K562 (cell line): ENCODE measurements around the gene NELL1. TPM values are rescaled to one million over a fixed set of nuclear protein-coding genes. Genes with fewer than 3 reads are reported as not detected.

ENCODE experiments used
- ATAC-seq: fragments of 200-7000 bp; cut with Tn5 transposase; 3 replicates; pipeline ENCODE4 v1.9.1; 2020; ENCODE audit warnings: moderate library complexity
- BruUV-seq: library from RNA; stranded (reverse); fragments of 400-500 nt; replicated peaks from 2 replicates; lab custom pipeline; 2021; lab: Mats Ljungman, UMichigan
- CTCF ChIA-PET: fragments of 300-600 bp; formaldehyde crosslinking; extraction: SDS; loops from one replicate; lab custom pipeline; 2021; ENCODE audit warnings: low intra/inter-chr PET ratio; lab: Yijun Ruan, JAX
- POLR2A ChIA-PET: fragments of 300-600, 350-650 bp; sonication (Branson Sonifier 250); formaldehyde crosslinking; extraction: SDS; loops from one replicate; lab custom pipeline; 2021; ENCODE audit warnings: antibody characterized with exemption, inconsistent platforms; lab: Yijun Ruan, JAX
- DNase-seq, 4 experiments: peaks; one replicate each; pipeline versions ENCODE4 v3.0.0 to v3.0.0-alpha.2; 2011 to 2018; ENCODE audit warnings: low spot score in 3 of 4, mixed read lengths in 3 of 4; ENCODE audit errors: extremely low read depth in 1 of 4
- FAIRE-seq: peaks from 2 replicates; lab custom pipeline; 2011; peaks lifted over from hg19 to GRCh38; lab: Jason Lieb, UNC
- H2AFZ ChIP-seq: 2 replicates; pipeline ENCODE4 v1.6.0; 2011; ENCODE audit warnings: low read depth, low read length, control low read depth, inconsistent platforms
- H3K27ac ChIP-seq: fragments of 200-600 bp; 3 replicates; pipeline ENCODE4 v1.8.0; 2011; ENCODE audit warnings: low read depth, mild to moderate bottlenecking, control low read depth, inconsistent platforms, low read length, moderate library complexity, mixed read lengths; ENCODE audit errors: extremely low read depth
- H3K27me3 ChIP-seq, 2 experiments: fragments of 300-600 bp in 1 of 2; 2 replicates in 1 of 2; 3 replicates in 1 of 2; pipeline versions ENCODE4 v1.6.0 to v1.8.0; 2011; ENCODE audit warnings: inconsistent platforms in 2 of 2, low read length in 2 of 2, mild to moderate bottlenecking in 1 of 2, mixed read lengths in 1 of 2, moderate library complexity in 1 of 2; ENCODE audit not compliant: control insufficient read depth in 2 of 2, insufficient read depth in 2 of 2
- H3K36me3 ChIP-seq: fragments of 300-600 bp; 3 replicates; pipeline ENCODE4 v1.8.0; 2011; ENCODE audit warnings: mild to moderate bottlenecking, low read length, inconsistent platforms; ENCODE audit not compliant: control insufficient read depth, insufficient read depth
- H3K4me1 ChIP-seq, 2 experiments: fragments of 200-600 bp in 1 of 2; replicated peaks in 1 of 2; 2 replicates in 1 of 2; 3 replicates in 1 of 2; pipeline versions ENCODE4 v1.5.1 to v1.8.0; 2011; ENCODE audit warnings: inconsistent platforms in 2 of 2, low read length in 2 of 2, mild to moderate bottlenecking in 1 of 2, mixed read lengths in 1 of 2, moderate library complexity in 1 of 2; ENCODE audit not compliant: control insufficient read depth in 2 of 2, insufficient read depth in 2 of 2
- H3K4me2 ChIP-seq: 2 replicates; pipeline ENCODE4 v1.6.1; 2011; ENCODE audit warnings: low read length, control low read depth, inconsistent platforms, mixed read lengths; ENCODE audit not compliant: insufficient read depth
- H3K4me3 ChIP-seq: fragments of 200-600 bp; sonication (generic), shearing (Covaris generic); 2 replicates; pipeline ENCODE4 v1.5.1; 2016; ENCODE audit warnings: control low read depth, inconsistent platforms
- H3K79me2 ChIP-seq: fragments of 200-600 bp; 3 replicates; pipeline ENCODE4 v1.8.0; 2011; ENCODE audit warnings: low read length, inconsistent platforms; ENCODE audit not compliant: control insufficient read depth, insufficient read depth
- H3K9ac ChIP-seq, 2 experiments: 2 replicates each; pipeline versions ENCODE4 v1.6.0 to v1.6.1; 2011; ENCODE audit warnings: low read depth in 2 of 2, low read length in 2 of 2, control low read depth in 1 of 2, inconsistent platforms in 1 of 2, mild to moderate bottlenecking in 1 of 2, mixed read lengths in 1 of 2; ENCODE audit not compliant: insufficient read depth in 1 of 2
- H3K9me1 ChIP-seq: one replicate; pipeline ENCODE4 v1.6.0; 2011; ENCODE audit warnings: inconsistent platforms, mild to moderate bottlenecking, low read length, moderate library complexity; ENCODE audit not compliant: control insufficient read depth, insufficient read depth
- H3K9me3 ChIP-seq: replicated peaks from 2 replicates; pipeline ENCODE4 v1.5.1; 2011; ENCODE audit warnings: low read depth, low read length, inconsistent platforms; ENCODE audit not compliant: control insufficient read depth, insufficient read depth
- H4K20me1 ChIP-seq: replicated peaks from 2 replicates; pipeline ENCODE4 v1.6.1; 2011; ENCODE audit warnings: low read length, inconsistent platforms, mixed read lengths; ENCODE audit not compliant: control insufficient read depth, insufficient read depth
- MED1 ChIP-seq: sonication (generic); formaldehyde crosslinking; IDR thresholded peaks from 2 replicates; pipeline ENCODE4 v1.8.1; 2023; ENCODE audit warnings: missing genetic modification reagents, borderline replicate concordance
- NCOA6 ChIP-seq: fragments of 450-650 bp; IDR thresholded peaks from 2 replicates; pipeline ENCODE4 v1.6.1; 2017; ENCODE audit warnings: mild to moderate bottlenecking
- ZNF134 ChIP-seq: fragments of 250-450 bp; sonication (Bioruptor Pico); conservative IDR thresholded peaks from 2 replicates; pipeline ENCODE4 v1.4.0; 2020
- WGBS: fragments of 100-300 bp; shearing (Covaris generic); methylation state at CpG from one replicate; pipeline ENCODE4 v1.1.6; 2016; ENCODE audit warnings: low coverage, mixed read lengths; ENCODE audit not compliant: insufficient coverage; ENCODE audit errors: missing lambda C conversion rate; 5-methylcytosine and 5-hydroxymethylcytosine counted together
- in situ Hi-C: fragments of 300-500 bp; cut with MboI; formaldehyde crosslinking; loops from 4 replicates; pipeline ENCODE4 v1.15.0; 2018; ENCODE audit warnings: inconsistent platforms, mixed read lengths
- intact Hi-C: fragments of 100-400 bp; cut with micrococcal nuclease; formaldehyde crosslinking; loops from 2 replicates; pipeline ENCODE4 v1.14.2; 2022
- polyA plus RNA-seq, 8 experiments: library from polyadenylated mRNA; depleted of rRNA in 4 of 8; stranded (reverse) in 5 of 8; unstranded in 3 of 8; fragments of >200 nt; fragmentation: Nextera tagmentation in 2 of 8; fragmentation: Illumina TruSeq in 1 of 8; extraction: Ambion mirVana in 2 of 8; extraction: Trizol in 1 of 8; gene quantifications; 2 replicates each; pipeline versions ENCODE4 v1.2.1 to v1.2.3, GENCODE V29; 2011 to 2014; ENCODE audit warnings: inconsistent platforms in 1 of 8, missing spikeins in 1 of 8
- total RNA-seq, 7 experiments: library from RNA; depleted of rRNA in 6 of 7; stranded (reverse); fragments of >200 nt in 6 of 7; fragmentation: Illumina TruSeq in 2 of 7; extraction: Trizol in 2 of 7; gene quantifications; 2 replicates each; pipeline versions ENCODE4 v1.2.1 to v1.2.3, GENCODE V29; 2011 to 2021; ENCODE audit warnings: low replicate concordance in 1 of 7
- TF ChIP-seq, protein P1 (sequence below): sonication (generic); formaldehyde crosslinking; IDR thresholded peaks from 2 replicates; pipeline ENCODE4 v1.8.1; 2022; ENCODE audit warnings: missing genetic modification reagents
- TF ChIP-seq, protein P2 (sequence below), 2 experiments: fragments of 450-650 bp; IDR thresholded peaks; 2 replicates each; pipeline ENCODE4 v1.6.1; 2016; ENCODE audit warnings: mild to moderate bottlenecking in 2 of 2, borderline replicate concordance in 1 of 2, low read depth in 1 of 2, moderate library complexity in 1 of 2
- TF ChIP-seq, protein P3 (sequence below): fragments of 250-450 bp; sonication (Bioruptor Pico); IDR thresholded peaks from 2 replicates; pipeline ENCODE4 v1.8.0; 2021; ENCODE audit warnings: mild to moderate bottlenecking, moderate library complexity
- TF ChIP-seq, protein P4 (sequence below), 2 experiments: fragments of 450-650 bp; IDR thresholded peaks; 2 replicates each; pipeline ENCODE4 v1.6.1; 2018; ENCODE audit warnings: mild to moderate bottlenecking in 2 of 2, low read depth in 1 of 2; ENCODE audit not compliant: partially characterized antibody in 2 of 2

The NELL1 gene
- total and polyA plus RNA-seq, 9 of the 15 experiments (the other 6 are each of a cell fraction or from before 2014, with no cell fraction given), result not detected

DNA sequence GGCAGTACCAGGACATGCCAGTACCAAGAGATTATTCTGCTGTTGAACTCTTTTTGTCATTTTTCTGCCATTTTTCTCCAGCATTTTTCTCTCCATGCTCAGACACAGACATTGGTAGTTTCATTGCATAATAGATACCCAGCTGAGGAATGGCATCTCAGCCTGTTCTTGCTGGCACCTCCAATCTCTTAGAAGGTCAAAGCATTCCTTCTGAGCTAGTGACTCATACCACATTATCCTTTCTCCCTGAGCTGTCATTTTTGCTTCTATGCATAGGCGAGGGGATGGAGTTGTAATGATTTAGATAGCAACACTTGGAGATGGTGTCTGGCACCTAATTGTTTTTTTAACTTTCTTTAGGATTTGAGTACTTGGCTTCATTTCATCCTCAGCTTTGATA is 321.1 kb downstream of the NELL1 start:
- CTCF ChIA-PET, result no interaction called here
- Histone ChIP-seq H3K27ac (no peak overlapping the region), H3K4me2 (no peak overlapping the region), H3K4me3 (no peak overlapping the region), H3K27me3 (no peaks in the 10 kb centered on the region), H3K79me2 (no peaks in the 10 kb centered on the region), H4K20me1 (no peaks in the 10 kb centered on the region), H3K36me3 (no peaks in the 10 kb centered on the region), H3K9me1 (no peaks in the 10 kb centered on the region), H2AFZ (no peak overlapping the region), H3K9me3 (no peaks in the 10 kb centered on the region), H3K4me1 (no peaks in the 10 kb centered on the region), H3K9ac (no peak overlapping the region)
- POLR2A ChIA-PET, result no interaction called here
- DNase-seq, result no peak
- 0% methylated on average over 1 of the region's 1 CpG for WGBS
- TF ChIP-seq MED1 (CRISPR knock-in tag) (no peak), ZNF134 (CRISPR knock-in tag) (no peak), NCOA6 (no peak)
- TF ChIP-seq, protein P1, sequence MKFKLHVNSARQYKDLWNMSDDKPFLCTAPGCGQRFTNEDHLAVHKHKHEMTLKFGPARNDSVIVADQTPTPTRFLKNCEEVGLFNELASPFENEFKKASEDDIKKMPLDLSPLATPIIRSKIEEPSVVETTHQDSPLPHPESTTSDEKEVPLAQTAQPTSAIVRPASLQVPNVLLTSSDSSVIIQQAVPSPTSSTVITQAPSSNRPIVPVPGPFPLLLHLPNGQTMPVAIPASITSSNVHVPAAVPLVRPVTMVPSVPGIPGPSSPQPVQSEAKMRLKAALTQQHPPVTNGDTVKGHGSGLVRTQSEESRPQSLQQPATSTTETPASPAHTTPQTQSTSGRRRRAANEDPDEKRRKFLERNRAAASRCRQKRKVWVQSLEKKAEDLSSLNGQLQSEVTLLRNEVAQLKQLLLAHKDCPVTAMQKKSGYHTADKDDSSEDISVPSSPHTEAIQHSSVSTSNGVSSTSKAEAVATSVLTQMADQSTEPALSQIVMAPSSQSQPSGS, result no peak
- TF ChIP-seq, protein P2, sequence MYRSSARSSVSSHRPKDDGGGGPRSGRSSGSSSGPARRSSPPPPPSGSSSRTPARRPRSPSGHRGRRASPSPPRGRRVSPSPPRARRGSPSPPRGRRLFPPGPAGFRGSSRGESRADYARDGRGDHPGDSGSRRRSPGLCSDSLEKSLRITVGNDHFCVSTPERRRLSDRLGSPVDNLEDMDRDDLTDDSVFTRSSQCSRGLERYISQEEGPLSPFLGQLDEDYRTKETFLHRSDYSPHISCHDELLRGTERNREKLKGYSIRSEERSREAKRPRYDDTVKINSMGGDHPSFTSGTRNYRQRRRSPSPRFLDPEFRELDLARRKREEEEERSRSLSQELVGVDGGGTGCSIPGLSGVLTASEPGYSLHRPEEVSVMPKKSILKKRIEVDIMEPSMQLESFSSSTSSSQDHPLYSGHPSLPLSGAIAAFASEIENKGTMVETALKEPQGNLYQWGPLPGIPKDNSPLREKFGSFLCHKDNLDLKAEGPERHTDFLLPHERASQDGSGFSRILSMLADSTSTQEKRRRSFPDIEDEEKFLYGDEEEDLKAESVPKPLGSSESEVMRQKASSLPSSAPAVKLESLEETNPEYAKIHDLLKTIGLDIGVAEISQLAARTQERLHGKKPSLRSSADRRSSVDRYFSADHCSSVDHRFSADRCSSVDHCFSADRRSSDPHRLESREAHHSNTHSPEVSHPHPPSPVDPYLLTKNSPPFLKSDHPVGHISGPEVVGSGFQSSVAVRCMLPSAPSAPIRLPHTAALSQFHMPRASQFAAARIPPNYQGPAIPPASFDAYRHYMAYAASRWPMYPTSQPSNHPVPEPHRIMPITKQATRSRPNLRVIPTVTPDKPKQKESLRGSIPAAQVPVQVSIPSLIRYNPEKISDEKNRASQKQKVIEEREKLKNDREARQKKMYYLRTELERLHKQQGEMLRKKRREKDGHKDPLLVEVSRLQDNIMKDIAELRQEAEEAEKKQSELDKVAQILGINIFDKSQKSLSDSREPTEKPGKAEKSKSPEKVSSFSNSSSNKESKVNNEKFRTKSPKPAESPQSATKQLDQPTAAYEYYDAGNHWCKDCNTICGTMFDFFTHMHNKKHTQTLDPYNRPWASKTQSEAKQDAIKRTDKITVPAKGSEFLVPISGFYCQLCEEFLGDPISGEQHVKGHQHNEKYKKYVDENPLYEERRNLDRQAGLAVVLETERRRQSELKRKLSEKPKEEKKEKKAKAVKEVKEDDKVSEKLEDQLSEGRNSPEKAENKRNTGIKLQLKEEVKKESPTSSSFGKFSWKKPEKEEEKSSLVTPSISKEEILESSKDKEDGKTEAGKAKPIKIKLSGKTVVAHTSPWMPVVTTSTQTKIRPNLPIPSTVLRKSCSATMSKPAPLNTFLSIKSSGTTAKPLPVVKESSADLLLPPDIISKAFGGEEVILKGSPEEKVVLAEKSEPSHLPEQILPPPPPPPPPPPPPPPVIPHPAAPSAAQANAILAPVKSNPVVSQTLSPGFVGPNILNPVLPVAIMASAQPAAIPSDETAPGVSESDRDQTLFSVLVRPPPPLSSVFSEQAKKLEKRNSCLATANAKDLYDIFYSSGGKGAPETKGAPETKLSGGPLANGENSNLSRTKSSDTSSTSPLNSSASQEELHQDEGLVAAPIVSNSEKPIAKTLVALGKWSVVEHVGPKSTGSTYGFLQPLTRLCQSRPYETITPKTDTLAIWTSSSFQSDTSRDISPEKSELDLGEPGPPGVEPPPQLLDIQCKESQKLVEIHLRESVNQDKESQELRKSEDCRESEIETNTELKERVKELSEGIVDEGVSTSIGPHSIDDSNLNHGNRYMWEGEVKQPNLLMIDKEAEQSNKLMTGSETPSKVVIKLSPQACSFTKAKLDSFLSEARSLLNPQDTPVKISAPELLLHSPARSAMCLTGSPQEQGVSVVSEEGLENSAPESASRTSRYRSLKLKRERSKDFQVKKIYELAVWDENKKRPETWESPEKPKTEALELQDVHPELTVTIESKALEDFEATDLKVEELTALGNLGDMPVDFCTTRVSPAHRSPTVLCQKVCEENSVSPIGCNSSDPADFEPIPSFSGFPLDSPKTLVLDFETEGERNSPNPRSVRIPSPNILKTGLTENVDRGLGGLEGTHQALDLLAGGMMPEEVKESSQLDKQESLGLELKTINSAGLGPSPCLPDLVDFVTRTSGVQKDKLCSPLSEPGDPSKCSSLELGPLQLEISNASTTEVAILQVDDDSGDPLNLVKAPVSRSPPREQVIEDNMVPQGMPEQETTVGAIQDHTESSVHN (IDR thresholded peaks at IDR 0.05; ENCODE audit: borderline replicate concordance in 1 of 2, low read depth in 1 of 2), result no peak
- TF ChIP-seq, protein P3, sequence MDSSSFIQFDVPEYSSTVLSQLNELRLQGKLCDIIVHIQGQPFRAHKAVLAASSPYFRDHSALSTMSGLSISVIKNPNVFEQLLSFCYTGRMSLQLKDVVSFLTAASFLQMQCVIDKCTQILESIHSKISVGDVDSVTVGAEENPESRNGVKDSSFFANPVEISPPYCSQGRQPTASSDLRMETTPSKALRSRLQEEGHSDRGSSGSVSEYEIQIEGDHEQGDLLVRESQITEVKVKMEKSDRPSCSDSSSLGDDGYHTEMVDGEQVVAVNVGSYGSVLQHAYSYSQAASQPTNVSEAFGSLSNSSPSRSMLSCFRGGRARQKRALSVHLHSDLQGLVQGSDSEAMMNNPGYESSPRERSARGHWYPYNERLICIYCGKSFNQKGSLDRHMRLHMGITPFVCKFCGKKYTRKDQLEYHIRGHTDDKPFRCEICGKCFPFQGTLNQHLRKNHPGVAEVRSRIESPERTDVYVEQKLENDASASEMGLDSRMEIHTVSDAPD (CRISPR knock-in tag), result no peak
- TF ChIP-seq, protein P4, sequence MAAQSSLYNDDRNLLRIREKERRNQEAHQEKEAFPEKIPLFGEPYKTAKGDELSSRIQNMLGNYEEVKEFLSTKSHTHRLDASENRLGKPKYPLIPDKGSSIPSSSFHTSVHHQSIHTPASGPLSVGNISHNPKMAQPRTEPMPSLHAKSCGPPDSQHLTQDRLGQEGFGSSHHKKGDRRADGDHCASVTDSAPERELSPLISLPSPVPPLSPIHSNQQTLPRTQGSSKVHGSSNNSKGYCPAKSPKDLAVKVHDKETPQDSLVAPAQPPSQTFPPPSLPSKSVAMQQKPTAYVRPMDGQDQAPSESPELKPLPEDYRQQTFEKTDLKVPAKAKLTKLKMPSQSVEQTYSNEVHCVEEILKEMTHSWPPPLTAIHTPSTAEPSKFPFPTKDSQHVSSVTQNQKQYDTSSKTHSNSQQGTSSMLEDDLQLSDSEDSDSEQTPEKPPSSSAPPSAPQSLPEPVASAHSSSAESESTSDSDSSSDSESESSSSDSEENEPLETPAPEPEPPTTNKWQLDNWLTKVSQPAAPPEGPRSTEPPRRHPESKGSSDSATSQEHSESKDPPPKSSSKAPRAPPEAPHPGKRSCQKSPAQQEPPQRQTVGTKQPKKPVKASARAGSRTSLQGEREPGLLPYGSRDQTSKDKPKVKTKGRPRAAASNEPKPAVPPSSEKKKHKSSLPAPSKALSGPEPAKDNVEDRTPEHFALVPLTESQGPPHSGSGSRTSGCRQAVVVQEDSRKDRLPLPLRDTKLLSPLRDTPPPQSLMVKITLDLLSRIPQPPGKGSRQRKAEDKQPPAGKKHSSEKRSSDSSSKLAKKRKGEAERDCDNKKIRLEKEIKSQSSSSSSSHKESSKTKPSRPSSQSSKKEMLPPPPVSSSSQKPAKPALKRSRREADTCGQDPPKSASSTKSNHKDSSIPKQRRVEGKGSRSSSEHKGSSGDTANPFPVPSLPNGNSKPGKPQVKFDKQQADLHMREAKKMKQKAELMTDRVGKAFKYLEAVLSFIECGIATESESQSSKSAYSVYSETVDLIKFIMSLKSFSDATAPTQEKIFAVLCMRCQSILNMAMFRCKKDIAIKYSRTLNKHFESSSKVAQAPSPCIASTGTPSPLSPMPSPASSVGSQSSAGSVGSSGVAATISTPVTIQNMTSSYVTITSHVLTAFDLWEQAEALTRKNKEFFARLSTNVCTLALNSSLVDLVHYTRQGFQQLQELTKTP (IDR thresholded peaks at IDR 0.05; ENCODE audit: low read depth in 1 of 2, partially characterized antibody in 2 of 2), result no peak
- intact Hi-C loops (no loop called here), in situ Hi-C loops (no loop called here)
- FAIRE-seq, result no peak
- BruUV-seq, result no TSS peak
- no peak for ATAC-seq
